Activated CD8-positive, alpha-beta memory T cell treated with anti-CD3 and anti-CD28 coated beads, Interleukin-2, amount 10 ng/mL, durations not matched to agents 7 days and 5 days (primary cell): ENCODE measurements around the gene ATAD3B. TPM values are rescaled to one million over a fixed set of nuclear protein-coding genes. Genes with fewer than 3 reads are reported as not detected.
A peak's percentile ranks its signal among the peaks of the same experiment; 100 is the strongest.

ENCODE experiments used
- ATAC-seq: fragments of 150-1000 bp; cut with Tn5 transposase; one replicate; pipeline ENCODE4 v1.10.0; 2021; ENCODE audit warnings: moderate library complexity
- CTCF ChIA-PET: fragments of 350-600 bp; sonication (Branson Sonifier 250); formaldehyde crosslinking; loops from one replicate; lab custom pipeline; 2021; ENCODE audit warnings: antibody characterized with exemption; lab: Charles Lee
- DNase-seq: peaks from one replicate; pipeline ENCODE4 v3.0.0-alpha.2; 2020
- H3K27ac Mint-ChIP-seq: one replicate; pipeline ENCODE4 v1.8.0; 2021; ENCODE audit warnings: mild to moderate bottlenecking, mixed read lengths
- H3K27me3 Mint-ChIP-seq: one replicate; pipeline ENCODE4 v1.8.0; 2021; ENCODE audit warnings: mixed read lengths
- H3K36me3 Mint-ChIP-seq: one replicate; pipeline ENCODE4 v1.8.0; 2021; ENCODE audit warnings: mild to moderate bottlenecking, mixed read lengths
- H3K4me1 Mint-ChIP-seq: one replicate; pipeline ENCODE4 v1.8.0; 2021; ENCODE audit warnings: mixed read lengths
- H3K4me3 Mint-ChIP-seq: one replicate; pipeline ENCODE4 v1.8.0; 2021; ENCODE audit warnings: mild to moderate bottlenecking, moderate library complexity, mixed read lengths
- H3K9me3 Mint-ChIP-seq: one replicate; pipeline ENCODE4 v1.8.0; 2022; ENCODE audit warnings: low read depth, mixed read lengths
- total RNA-seq, 2 experiments: library from RNA; stranded (reverse); gene quantifications; one replicate each; pipeline ENCODE4 v1.2.3, GENCODE V29; 2021

The ATAD3B gene
- total RNA-seq, 2 experiments from 2014 or later, result 46.5 to 63.3 TPM

- Mint-ChIP-seq H3K4me3 (no peak overlapping the region), H3K27ac (no peak overlapping the region), H3K4me1 (peaks cover 3% of the 10 kb centered on the region), H3K36me3 (no peaks in the 10 kb centered on the region), H3K27me3 (peaks cover 29% of the 10 kb centered on the region), H3K9me3 (no peaks in the 10 kb centered on the region)
- CTCF ChIA-PET, result interaction anchor here (0.7 to 2.0 kb wide), 2 partner anchors 11 to 174 kb away, joined by 3 to 8 read pairs; no protein-coding TSS in a partner anchor
- ATAC-seq (no peak), DNase-seq (no peak)
Measured at GRCh38 chr1:1429671-1430073, 41.9 kb upstream of the ATAD3B start.

GRCh38 chr1:1430114-1430982 lies 41.2 kb upstream of the ATAD3B start:
- peaks cover 28% of the 10 kb centered on the region for H3K27me3 Mint-ChIP-seq
- H3K4me3 Mint-ChIP-seq, result no peak overlapping the region
- no peak overlapping the region for H3K27ac Mint-ChIP-seq
- H3K9me3 Mint-ChIP-seq, result no peaks in the 10 kb centered on the region
- no peak for ATAC-seq
- CTCF ChIA-PET, result interaction anchor here (0.7 to 2.0 kb wide), 2 partner anchors 11 to 173 kb away, joined by 3 to 8 read pairs; no protein-coding TSS in a partner anchor
- DNase-seq, result no peak
- no peaks in the 10 kb centered on the region for H3K36me3 Mint-ChIP-seq
- H3K4me1 Mint-ChIP-seq, result peaks cover 3% of the 10 kb centered on the region

GRCh38 chr1:1430992-1431844 lies 40.3 kb upstream of the ATAD3B start:
- ATAC-seq (no peak), DNase-seq (no peak)
- CTCF ChIA-PET, result no interaction called here
- peaks cover 23% of the 10 kb centered on the region for H3K27me3 Mint-ChIP-seq
- H3K9me3 Mint-ChIP-seq, result no peaks in the 10 kb centered on the region
- no peaks in the 10 kb centered on the region for H3K36me3 Mint-ChIP-seq
- H3K27ac Mint-ChIP-seq, result no peak overlapping the region
- H3K4me3 Mint-ChIP-seq, result no peak overlapping the region
- H3K4me1 Mint-ChIP-seq, result peaks cover 3% of the 10 kb centered on the region

- no peak for ATAC-seq
- CTCF ChIA-PET, result no interaction called here
- Mint-ChIP-seq H3K36me3 (no peaks in the 10 kb centered on the region), H3K4me3 (no peak overlapping the region), H3K27me3 (peaks cover 26% of the 10 kb centered on the region), H3K4me1 (peaks cover 2% of the 10 kb centered on the region), H3K9me3 (no peaks in the 10 kb centered on the region), H3K27ac (no peak overlapping the region)
- DNase-seq, result no peak
Measured at GRCh38 chr1:1431845-1432273, 39.7 kb upstream of the ATAD3B start.

GRCh38 chr1:1432274-1432950 lies 39.2 kb upstream of the ATAD3B start:
- ATAC-seq (no peak), DNase-seq (no peak)
- CTCF ChIA-PET, result no interaction called here
- Mint-ChIP-seq H3K27me3 (peaks cover 26% of the 10 kb centered on the region), H3K4me3 (no peak overlapping the region), H3K27ac (no peak overlapping the region), H3K4me1 (peaks cover 2% of the 10 kb centered on the region), H3K9me3 (no peaks in the 10 kb centered on the region), H3K36me3 (no peaks in the 10 kb centered on the region)

- H3K27ac Mint-ChIP-seq, result no peak overlapping the region
- ATAC-seq, result no peak
- CTCF ChIA-PET, result interaction anchor here (0.9 kb wide), 1 partner anchor 61 kb away, joined by 3 read pairs; no protein-coding TSS in a partner anchor
Measured at GRCh38 chr1:1432951-1433803, 38.4 kb upstream of the ATAD3B start.

GRCh38 chr1:1433804-1434130 lies 37.8 kb upstream of the ATAD3B start:
- DNase-seq (no peak), ATAC-seq (peak; percentile 16)
- Mint-ChIP-seq H3K36me3 (no peaks in the 10 kb centered on the region), H3K27ac (no peak overlapping the region), H3K27me3 (peaks cover 22% of the 10 kb centered on the region), H3K4me3 (no peak overlapping the region), H3K9me3 (no peaks in the 10 kb centered on the region), H3K4me1 (peaks cover 2% of the 10 kb centered on the region)
- CTCF ChIA-PET, result interaction anchor here (0.9 kb wide), 1 partner anchor 62 kb away, joined by 3 read pairs; no protein-coding TSS in a partner anchor

More at GRCh38 chr1:1432951-1433803, 38.4 kb upstream of the ATAD3B start:
- H3K4me1 Mint-ChIP-seq, result peaks cover 2% of the 10 kb centered on the region
- no peak overlapping the region for H3K4me3 Mint-ChIP-seq
- no peak for DNase-seq
- H3K27me3 Mint-ChIP-seq, result peaks cover 26% of the 10 kb centered on the region
- H3K36me3 Mint-ChIP-seq, result no peaks in the 10 kb centered on the region
- no peaks in the 10 kb centered on the region for H3K9me3 Mint-ChIP-seq

- CTCF ChIA-PET, result interaction anchor here (0.9 kb wide), 1 partner anchor 63 kb away, joined by 3 read pairs; no protein-coding TSS in a partner anchor
- H3K9me3 Mint-ChIP-seq, result no peaks in the 10 kb centered on the region
- no peak for ATAC-seq
Measured at GRCh38 chr1:1434131-1434823, 37.3 kb upstream of the ATAD3B start.

GRCh38 chr1:1434824-1435105 lies 36.8 kb upstream of the ATAD3B start:
- H3K9me3 Mint-ChIP-seq, result no peaks in the 10 kb centered on the region
- peaks cover 2% of the 10 kb centered on the region for H3K4me1 Mint-ChIP-seq
- H3K4me3 Mint-ChIP-seq, result peak overlapping the region; percentile 11
- peaks cover 17% of the 10 kb centered on the region for H3K27me3 Mint-ChIP-seq
- DNase-seq (no peak), ATAC-seq (no peak)
- no peaks in the 10 kb centered on the region for H3K36me3 Mint-ChIP-seq
- no peak overlapping the region for H3K27ac Mint-ChIP-seq
- CTCF ChIA-PET, result no interaction called here

More at GRCh38 chr1:1434131-1434823, 37.3 kb upstream of the ATAD3B start:
- DNase-seq, result no peak
- H3K27me3 Mint-ChIP-seq, result peaks cover 20% of the 10 kb centered on the region
- H3K36me3 Mint-ChIP-seq, result no peaks in the 10 kb centered on the region
- no peak overlapping the region for H3K27ac Mint-ChIP-seq
- H3K4me3 Mint-ChIP-seq, result no peak overlapping the region
- peaks cover 2% of the 10 kb centered on the region for H3K4me1 Mint-ChIP-seq

- no peaks in the 10 kb centered on the region for H3K36me3 Mint-ChIP-seq
- H3K27me3 Mint-ChIP-seq, result peaks cover 12% of the 10 kb centered on the region
- H3K4me3 Mint-ChIP-seq, result peak within 1 kb of the TSS; percentile 20
- peak; percentile 72 for DNase-seq
- ATAC-seq, result peak; percentile 89
- H3K9me3 Mint-ChIP-seq, result no peaks in the 10 kb centered on the region
- H3K4me1 Mint-ChIP-seq, result peaks cover 2% of the 10 kb centered on the region
- CTCF ChIA-PET, result no interaction called here
- no peak within 1 kb of the TSS for H3K27ac Mint-ChIP-seq
Measured at GRCh38 chr1:1435106-1435903, 36.3 kb upstream of the ATAD3B start, which contains the start of gene VWA1. VWA1 (plus strand) TSS chr1:1435690; CDS start chr1:1435749, 59 bp downstream.

GRCh38 chr1:1435911-1436629 lies 35.5 kb upstream of the ATAD3B start:
- ATAC-seq (no peak), DNase-seq (no peak)
- Mint-ChIP-seq H3K27me3 (peaks cover 12% of the 10 kb centered on the region), H3K4me1 (peaks cover 2% of the 10 kb centered on the region), H3K36me3 (no peaks in the 10 kb centered on the region), H3K4me3 (peak overlapping the region; percentile 20), H3K27ac (no peak overlapping the region), H3K9me3 (no peaks in the 10 kb centered on the region)
- CTCF ChIA-PET, result no interaction called here
